Endothelial cell of umbilical vein (primary cell): ENCODE results near the gene PGAP6. TPM values are rescaled to one million over a fixed set of nuclear protein-coding genes. Genes with fewer than 3 reads are reported as not detected.

Experiments used
- BruUV-seq: library from RNA; stranded (reverse); fragments of 400-500 nt; replicated peaks from 2 replicates; lab custom pipeline; 2021; lab: Mats Ljungman, UMichigan
- CTCF ChIA-PET: fragments of 300-600, 350-600 bp; sonication (Branson Sonifier 250); formaldehyde crosslinking; loops from one replicate; lab custom pipeline; 2021; ENCODE audit warnings: antibody characterized with exemption, inconsistent platforms; lab: Charles Lee
- POLR2A ChIA-PET: fragments of 300-600, 350-600 bp; sonication (Branson Sonifier 250); formaldehyde crosslinking; loops from one replicate; lab custom pipeline; 2021; ENCODE audit warnings: antibody characterized with exemption, inconsistent platforms; lab: Charles Lee
- DNase-seq: peaks from one replicate; pipeline ENCODE4 v3.0.0-alpha.2; 2011; ENCODE audit warnings: low read depth, low spot score
- FAIRE-seq: peaks from 2 replicates; lab custom pipeline; 2011; peaks lifted over from hg19 to GRCh38; lab: Jason Lieb, UNC
- H2AFZ ChIP-seq: 2 replicates; pipeline ENCODE4 v1.6.0; 2012; ENCODE audit warnings: low read depth, low read length, control low read depth, inconsistent platforms
- H3K27ac ChIP-seq: 2 replicates; pipeline ENCODE4 v1.5.1; 2011; ENCODE audit warnings: low read depth, mild to moderate bottlenecking, control low read depth, low read length, moderate library complexity; ENCODE audit not compliant: insufficient read depth
- H3K27me3 ChIP-seq, 2 experiments: 2 replicates each; pipeline versions ENCODE4 v1.6.0 to v1.6.1; 2011; ENCODE audit warnings: low read length in 2 of 2, mixed read lengths in 1 of 2; ENCODE audit not compliant: control insufficient read depth in 2 of 2, insufficient read depth in 2 of 2
- H3K36me3 ChIP-seq, 2 experiments: 2 replicates in 1 of 2; 3 replicates in 1 of 2; pipeline ENCODE4 v1.5.1; 2011; ENCODE audit warnings: low read length in 2 of 2, mild to moderate bottlenecking in 1 of 2, moderate library complexity in 1 of 2; ENCODE audit not compliant: control insufficient read depth in 2 of 2, insufficient read depth in 2 of 2; ENCODE audit errors: extremely low read depth in 1 of 2
- H3K4me1 ChIP-seq: 3 replicates; pipeline ENCODE4 v1.5.1; 2011; ENCODE audit warnings: mild to moderate bottlenecking, low read length; ENCODE audit not compliant: control insufficient read depth, insufficient read depth; ENCODE audit errors: extremely low read depth
- H3K4me2 ChIP-seq: 2 replicates; pipeline ENCODE4 v1.6.1; 2011; ENCODE audit warnings: low read length, control low read depth, mixed read lengths; ENCODE audit not compliant: insufficient read depth
- H3K4me3 ChIP-seq, 3 experiments: fragments of 200-600 bp in 1 of 3; sonication (generic), shearing (Covaris generic) in 1 of 3; replicated peaks in 1 of 3; 2 replicates each; pipeline ENCODE4 v1.5.1; 2011 to 2016; ENCODE audit warnings: control low read depth in 3 of 3, low read length in 3 of 3, mild to moderate bottlenecking in 2 of 3, inconsistent platforms in 1 of 3, low read depth in 1 of 3, moderate library complexity in 1 of 3; ENCODE audit not compliant: insufficient read depth in 1 of 3
- H3K79me2 ChIP-seq: 2 replicates; pipeline ENCODE4 v1.6.0; 2012; ENCODE audit warnings: low read length, inconsistent platforms; ENCODE audit not compliant: control insufficient read depth, insufficient read depth
- H3K9ac ChIP-seq: replicated peaks from 2 replicates; pipeline ENCODE3; 2011; ENCODE audit warnings: low read length, control low read depth; ENCODE audit not compliant: insufficient read depth; ENCODE audit errors: extremely low read depth
- H3K9me1 ChIP-seq: replicated peaks from 3 replicates; pipeline ENCODE4 v1.6.0; 2011; ENCODE audit warnings: mild to moderate bottlenecking, low read length; ENCODE audit not compliant: control insufficient read depth, insufficient read depth; ENCODE audit errors: extremely low read depth
- H3K9me3 ChIP-seq: replicated peaks from 2 replicates; pipeline ENCODE4 v1.5.1; 2012; ENCODE audit warnings: low read length, inconsistent platforms; ENCODE audit not compliant: control insufficient read depth, insufficient read depth
- H4K20me1 ChIP-seq: replicated peaks from 2 replicates; pipeline ENCODE3; 2011; ENCODE audit warnings: mild to moderate bottlenecking, low read length; ENCODE audit not compliant: control insufficient read depth, insufficient read depth; ENCODE audit errors: extremely low read depth
- EZH2 ChIP-seq: IDR thresholded peaks from 2 replicates; pipeline ENCODE4 v1.6.1; 2012; ENCODE audit warnings: borderline replicate concordance, low read depth, mild to moderate bottlenecking, moderate library complexity, low read length, inconsistent platforms; ENCODE audit not compliant: severe bottlenecking
- FOS ChIP-seq: IDR thresholded peaks from 2 replicates; pipeline ENCODE4 v1.6.1; 2011; ENCODE audit warnings: mild to moderate bottlenecking, low read length, moderate library complexity, borderline replicate concordance; ENCODE audit not compliant: insufficient read depth
- GATA2 ChIP-seq: IDR thresholded peaks from 2 replicates; pipeline ENCODE4 v1.7.0; 2011; ENCODE audit warnings: low read depth, mild to moderate bottlenecking, moderate library complexity, mixed read lengths, low read length; ENCODE audit not compliant: insufficient read length, insufficient read depth
- JUN ChIP-seq: IDR thresholded peaks from 2 replicates; pipeline ENCODE4 v1.6.1; 2011; ENCODE audit warnings: borderline replicate concordance, low read depth; ENCODE audit not compliant: insufficient read length, insufficient read depth
- MYC ChIP-seq: IDR thresholded peaks from one replicate; pipeline ENCODE4 v1.6.1; 2011; ENCODE audit warnings: mild to moderate bottlenecking, low read depth, low read length
- POLR2A ChIP-seq: IDR thresholded peaks from 2 replicates; pipeline ENCODE4 v1.6.1; 2012; ENCODE audit warnings: low read depth, mild to moderate bottlenecking, control low read depth, low read length
- POLR2AphosphoS5 ChIP-seq: IDR thresholded peaks from 2 replicates; pipeline ENCODE4 v1.6.1; 2012; ENCODE audit warnings: low read depth, mild to moderate bottlenecking, control low read depth, low read length, moderate library complexity; ENCODE audit not compliant: insufficient read depth
- dilution Hi-C: fragments of 300-500 bp; cut with MboI; formaldehyde crosslinking; loops from one replicate; pipeline ENCODE4 v1.15.0; 2019; ENCODE audit warnings: low sequenced_read_pairs; ENCODE audit not compliant: extremely low pct_ligation_motif_present
- intact Hi-C: fragments of 100-400 bp; cut with micrococcal nuclease; formaldehyde crosslinking; loops from one replicate; pipeline ENCODE4 v1.10.0; 2022
- polyA plus RNA-seq, 4 experiments: library from polyadenylated mRNA; depleted of rRNA in 3 of 4; stranded (reverse) in 3 of 4; unstranded in 1 of 4; fragments of >200 nt; gene quantifications; 2 replicates each; pipeline versions ENCODE4 v1.2.1 to v1.2.3, GENCODE V29; 2011 to 2012; ENCODE audit warnings: missing spikeins in 1 of 4
- total RNA-seq: library from RNA; stranded (reverse); gene quantifications from 2 replicates; pipeline ENCODE4 v1.2.3, GENCODE V29; 2021
- TF ChIP-seq, protein P1 (sequence below): IDR thresholded peaks from 2 replicates; pipeline ENCODE4 v1.6.1; 2011; ENCODE audit not compliant: insufficient read depth, insufficient read length
- TF ChIP-seq, protein P2 (sequence below), 2 donors: IDR thresholded peaks; 1 replicate in 1 of 2; 2 replicates in 1 of 2; pipeline ENCODE4 v1.5.1; 2011; ENCODE audit warnings: low read length in 2 of 2, mild to moderate bottlenecking in 2 of 2, moderate library complexity in 2 of 2, control low read depth in 1 of 2, inconsistent platforms in 1 of 2, low read depth in 1 of 2; ENCODE audit not compliant: insufficient read depth in 1 of 2; ENCODE audit errors: extremely low read depth in 1 of 2

PGAP6 gene
- total and polyA plus RNA-seq, 2 donors (not counting 3 experiments of a cell fraction or from before 2014, with no cell fraction given) = 89.8 to 365 TPM

- Histone ChIP-seq H3K9me1 (no peaks in the 10 kb centered on the region), H3K4me2 (peak overlapping the region; percentile 13), H3K9me3 (no peaks in the 10 kb centered on the region), H2AFZ (peak overlapping the region; percentile 19), H3K27me3 (no peaks in the 10 kb centered on the region), H3K27ac (no peak overlapping the region), H3K9ac (no peak overlapping the region), H3K4me1 (peaks cover 6% of the 10 kb centered on the region), H4K20me1 (no peaks in the 10 kb centered on the region), H3K4me3 (peak overlapping the region in 1 of 3 experiments; percentile 62), H3K79me2 (peaks cover 24% of the 10 kb centered on the region), H3K36me3 (peaks cover 0 to 3% of the 10 kb centered on the region in 2 experiments)
- CTCF ChIA-PET = interaction anchor here (0.6 to 1.7 kb wide), 8 partner anchors 9 to 247 kb away, joined by 3 to 6 read pairs (median 4); partner anchors contain the start of genes ARHGDIG, LUC7L and MRPL28
- DNase-seq (no peak), FAIRE-seq (no peak)
- intact Hi-C loops = loop anchor here (1.0 to 5.0 kb wide), 2 partner anchors 17 to 171 kb away; partner anchors contain the start of genes HBQ1 and MRPL28
- POLR2A ChIA-PET = no interaction called here
- dilution Hi-C loops = no loop called here
- BruUV-seq = no TSS peak
- TF ChIP-seq, protein P1, sequence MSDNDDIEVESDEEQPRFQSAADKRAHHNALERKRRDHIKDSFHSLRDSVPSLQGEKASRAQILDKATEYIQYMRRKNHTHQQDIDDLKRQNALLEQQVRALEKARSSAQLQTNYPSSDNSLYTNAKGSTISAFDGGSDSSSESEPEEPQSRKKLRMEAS = no peak
- TF ChIP-seq FOS = no peak
- no peak for TF ChIP-seq JUN
- TF ChIP-seq MYC = no peak
- no peak for TF ChIP-seq GATA2
- TF ChIP-seq EZH2 = no peak
- TF ChIP-seq POLR2A = no peak
- TF ChIP-seq, protein P2, sequence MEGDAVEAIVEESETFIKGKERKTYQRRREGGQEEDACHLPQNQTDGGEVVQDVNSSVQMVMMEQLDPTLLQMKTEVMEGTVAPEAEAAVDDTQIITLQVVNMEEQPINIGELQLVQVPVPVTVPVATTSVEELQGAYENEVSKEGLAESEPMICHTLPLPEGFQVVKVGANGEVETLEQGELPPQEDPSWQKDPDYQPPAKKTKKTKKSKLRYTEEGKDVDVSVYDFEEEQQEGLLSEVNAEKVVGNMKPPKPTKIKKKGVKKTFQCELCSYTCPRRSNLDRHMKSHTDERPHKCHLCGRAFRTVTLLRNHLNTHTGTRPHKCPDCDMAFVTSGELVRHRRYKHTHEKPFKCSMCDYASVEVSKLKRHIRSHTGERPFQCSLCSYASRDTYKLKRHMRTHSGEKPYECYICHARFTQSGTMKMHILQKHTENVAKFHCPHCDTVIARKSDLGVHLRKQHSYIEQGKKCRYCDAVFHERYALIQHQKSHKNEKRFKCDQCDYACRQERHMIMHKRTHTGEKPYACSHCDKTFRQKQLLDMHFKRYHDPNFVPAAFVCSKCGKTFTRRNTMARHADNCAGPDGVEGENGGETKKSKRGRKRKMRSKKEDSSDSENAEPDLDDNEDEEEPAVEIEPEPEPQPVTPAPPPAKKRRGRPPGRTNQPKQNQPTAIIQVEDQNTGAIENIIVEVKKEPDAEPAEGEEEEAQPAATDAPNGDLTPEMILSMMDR (IDR thresholded peaks at IDR 0.05; ENCODE audit: extremely low read depth in 1 of 2, insufficient read depth in 1 of 2, low read depth in 1 of 2, low read length in 2 of 2) = no peak
- TF ChIP-seq POLR2AphosphoS5 = no peak
Observed at GRCh38 chr16:353404-354290, 28.1 kb downstream of the PGAP6 start.
